GM12878 (cell line): ENCODE data around the gene MICALL1. TPM values are rescaled to one million over a fixed set of nuclear protein-coding genes. Genes with fewer than 3 reads are reported as not detected.

Source experiments
- ATF2 ChIP-seq: IDR thresholded peaks from 2 replicates; pipeline ENCODE4 v1.6.1; 2012; ENCODE audit warnings: low read length, inconsistent platforms
- ATF7 ChIP-seq: fragments of 450-650 bp; IDR thresholded peaks from 2 replicates; pipeline ENCODE4 v1.6.1; 2016; ENCODE audit warnings: low read depth, mild to moderate bottlenecking
- BACH1 ChIP-seq: fragments of 450-650 bp; IDR thresholded peaks from 2 replicates; pipeline ENCODE4 v1.6.1; 2017; ENCODE audit warnings: mild to moderate bottlenecking, borderline replicate concordance
- BCL3 ChIP-seq: IDR thresholded peaks from 2 replicates; pipeline ENCODE4 v1.6.1; 2011; ENCODE audit warnings: borderline replicate concordance, low read depth, mild to moderate bottlenecking, moderate library complexity, low read length; ENCODE audit not compliant: insufficient read depth, poor library complexity, severe bottlenecking
- CEBPB ChIP-seq, 2 experiments: fragments of 150-350 bp in 1 of 2; IDR thresholded peaks; 2 replicates each; pipeline ENCODE4 v1.6.1; 2012 to 2014; ENCODE audit warnings: low read depth in 2 of 2, low read length in 2 of 2, borderline replicate concordance in 1 of 2, inconsistent platforms in 1 of 2
- CHD4 ChIP-seq: fragments of 200-600 bp; sonication (generic); IDR thresholded peaks from 2 replicates; pipeline ENCODE4 v1.6.1; 2016; ENCODE audit warnings: mild to moderate bottlenecking
- CREB1 ChIP-seq: IDR thresholded peaks from 2 replicates; pipeline ENCODE4 v1.6.1; 2012; ENCODE audit warnings: low read depth, mild to moderate bottlenecking, inconsistent platforms
- E2F4 ChIP-seq: IDR thresholded peaks from 2 replicates; pipeline ENCODE4 v1.6.1; 2012; ENCODE audit warnings: low read depth, low read length, improper control_type of control experiment
- ETV6 ChIP-seq, 2 experiments: fragments of 450-650 bp in 1 of 2; IDR thresholded peaks in 1 of 2; conservative IDR thresholded peaks in 1 of 2; 2 replicates each; pipeline ENCODE4 v1.6.1; 2014; ENCODE audit warnings: antibody characterized with exemption in 1 of 2, borderline replicate concordance in 1 of 2, low read depth in 1 of 2, mild to moderate bottlenecking in 1 of 2, moderate library complexity in 1 of 2
- JUND ChIP-seq: IDR thresholded peaks from 2 replicates; pipeline ENCODE4 v1.6.1; 2012; ENCODE audit warnings: low read depth, mild to moderate bottlenecking, low read length, improper control_type of control experiment, moderate library complexity
- MLLT1 ChIP-seq: fragments of 450-650 bp; IDR thresholded peaks from 2 replicates; pipeline ENCODE4 v1.6.1; 2016; ENCODE audit warnings: mild to moderate bottlenecking
- MYB ChIP-seq: fragments of 150-350 bp; IDR thresholded peaks from 2 replicates; pipeline ENCODE4 v1.6.1; 2014; ENCODE audit warnings: mild to moderate bottlenecking, low read depth, low read length, borderline replicate concordance
- MYC ChIP-seq: IDR thresholded peaks from 2 replicates; pipeline ENCODE4 v1.6.1; 2011; ENCODE audit warnings: mild to moderate bottlenecking, low read length, moderate library complexity, inconsistent platforms; ENCODE audit not compliant: insufficient read depth, insufficient replicate concordance, insufficient read length, severe bottlenecking
- NR2C1 ChIP-seq: fragments of 450-650 bp; IDR thresholded peaks from 2 replicates; pipeline ENCODE4 v1.6.1; 2017; ENCODE audit warnings: antibody characterized with exemption, mild to moderate bottlenecking, moderate library complexity
- NRF1 ChIP-seq: conservative IDR thresholded peaks from 2 replicates; pipeline ENCODE4 v1.6.1; 2011; ENCODE audit warnings: mild to moderate bottlenecking, low read depth, low read length, improper control_type of control experiment
- PAX5 ChIP-seq: IDR thresholded peaks from 2 replicates; pipeline ENCODE4 v1.6.1; 2011; ENCODE audit warnings: low read depth, low read length, borderline replicate concordance
- PAX8 ChIP-seq: fragments of 450-650 bp; IDR thresholded peaks from 2 replicates; pipeline ENCODE4 v1.6.1; 2017; ENCODE audit warnings: mild to moderate bottlenecking, moderate library complexity
- RAD21 ChIP-seq: IDR thresholded peaks from 2 replicates; pipeline ENCODE4 v1.6.1; 2011; ENCODE audit warnings: mild to moderate bottlenecking, low read depth, low read length, moderate library complexity; ENCODE audit not compliant: insufficient read depth
- RELA ChIP-seq: fragments of 450-650 bp; IDR thresholded peaks from 2 replicates; pipeline ENCODE4 v1.8.0; 2014; ENCODE audit warnings: borderline replicate concordance; ENCODE audit not compliant: partially characterized antibody
- RFX5 ChIP-seq: IDR thresholded peaks from 2 replicates; pipeline ENCODE4 v1.6.1; 2011; ENCODE audit warnings: low read depth, low read length, improper control_type of control experiment
- SREBF2 ChIP-seq: IDR thresholded peaks from 2 replicates; pipeline ENCODE4 v1.6.1; 2012; ENCODE audit warnings: mild to moderate bottlenecking, low read length
- STAT1 ChIP-seq: fragments of 450-650 bp; conservative IDR thresholded peaks from 2 replicates; pipeline ENCODE4 v1.6.1; 2014; ENCODE audit warnings: antibody characterized with exemption, mild to moderate bottlenecking
- TARDBP ChIP-seq: IDR thresholded peaks from 2 replicates; pipeline ENCODE4 v1.6.1; 2016; ENCODE audit warnings: borderline replicate concordance
- YY1 ChIP-seq: IDR thresholded peaks from 2 replicates; pipeline ENCODE4 v1.6.1; 2011; ENCODE audit warnings: low read depth, mild to moderate bottlenecking, low read length
- ZBED1 ChIP-seq: IDR thresholded peaks from 2 replicates; pipeline ENCODE4 v1.6.1; 2016; ENCODE audit warnings: borderline replicate concordance
- ZNF217 ChIP-seq: fragments of 450-650 bp; IDR thresholded peaks from 2 replicates; pipeline ENCODE4 v1.6.1; 2017; ENCODE audit warnings: antibody characterized with exemption, mild to moderate bottlenecking
- ZNF24 ChIP-seq: fragments of 450-650 bp; IDR thresholded peaks from 2 replicates; pipeline ENCODE4 v1.6.1; 2017; ENCODE audit warnings: antibody characterized with exemption, mild to moderate bottlenecking
- polyA plus RNA-seq, 11 experiments: library from polyadenylated mRNA; depleted of rRNA in 4 of 11; unstranded in 6 of 11; stranded (reverse) in 5 of 11; fragments of >200 nt; fragmentation: Nextera tagmentation in 4 of 11; fragmentation: Illumina TruSeq in 1 of 11; extraction: Ambion mirVana in 4 of 11; extraction: Trizol in 1 of 11; gene quantifications; 1 replicate in 1 of 11; 2 replicates in 10 of 11; pipeline versions ENCODE4 v1.2.1 to v1.2.3, GENCODE V29; 2011 to 2016; ENCODE audit warnings: inconsistent platforms in 2 of 11, missing spikeins in 2 of 11, low read depth in 1 of 11
- total RNA-seq, 4 experiments: library from RNA; depleted of rRNA in 3 of 4; stranded (reverse); fragments of >200 nt in 3 of 4; fragmentation: Illumina TruSeq in 1 of 4; extraction: Trizol in 1 of 4; gene quantifications; 2 replicates each; pipeline versions ENCODE4 v1.2.1 to v1.2.3, GENCODE V29; 2013 to 2021

Gene MICALL1
- total and polyA plus RNA-seq, 10 of the 15 experiments (the other 5 are each of a cell fraction or from before 2014, with no cell fraction given): 0.72 to 30.7 (median 7.8) TPM

GRCh38 chr22:37896181-37896592 lies 9.9 kb upstream of the MICALL1 start (continued):
- TF ChIP-seq BCL3: no peak
- no peak for TF ChIP-seq PAX5
- no peak for TF ChIP-seq SREBF2
- no peak for TF ChIP-seq RELA
- no peak for TF ChIP-seq ZBED1
- no peak for TF ChIP-seq ATF2
- TF ChIP-seq ATF7: peak; percentile 74
- no peak for TF ChIP-seq MLLT1
- no peak for TF ChIP-seq ZNF217
- TF ChIP-seq NR2C1: no peak; the same call in 1 of the 2 replicates
- TF ChIP-seq E2F4: no peak
- TF ChIP-seq MYC: no peak
- no peak for TF ChIP-seq JUND
- no peak for TF ChIP-seq TARDBP
- TF ChIP-seq CHD4: no peak
- TF ChIP-seq YY1: no peak
- no peak for TF ChIP-seq ZNF24
- TF ChIP-seq MYB: no peak
- peak in 1 of 2 experiments; percentile 21; a peak in 1 of 4 replicates for TF ChIP-seq ETV6 (conservative IDR thresholded peaks at IDR 0.05 in 1 of 2, IDR thresholded peaks at IDR 0.05 in 1 of 2; ENCODE audit: borderline replicate concordance in 1 of 2, low read depth in 1 of 2)
- no peak for TF ChIP-seq CEBPB (IDR thresholded peaks at IDR 0.05; ENCODE audit: borderline replicate concordance in 1 of 2, low read depth in 2 of 2, low read length in 2 of 2)
- no peak for TF ChIP-seq PAX8
- no peak for TF ChIP-seq BACH1
- TF ChIP-seq RFX5: no peak
- no peak for TF ChIP-seq STAT1
- TF ChIP-seq NRF1: no peak
- TF ChIP-seq RAD21: no peak
- peak; percentile 56; the same call in 1 of the 2 replicates for TF ChIP-seq CREB1
